Stimulated activated naive CD8-positive, alpha-beta T cell treated with anti-CD3 and anti-CD28 coated beads, Interleukin-15, Interleukin-2, amounts not matched to agents 100 ng/mL and 50 ng/mL, for 24 hours (primary cell): ENCODE results near the gene TYMS.
"Not testable (repeated sequence)": the region's sequence is repeated elsewhere in the genome, so short reads cannot be mapped to it uniquely, and the experiment has no call there.

Experiments
- H3K27ac Mint-ChIP-seq: one replicate; pipeline ENCODE4 v1.8.0; 2021; ENCODE audit warnings: mild to moderate bottlenecking, mixed read lengths
- H3K27me3 Mint-ChIP-seq: one replicate; pipeline ENCODE4 v1.8.0; 2021; ENCODE audit warnings: mixed read lengths
- H3K36me3 Mint-ChIP-seq: one replicate; pipeline ENCODE4 v1.8.0; 2021; ENCODE audit warnings: low read depth, mixed read lengths
- H3K4me1 Mint-ChIP-seq: one replicate; pipeline ENCODE4 v1.8.0; 2021; ENCODE audit warnings: low read depth, mixed read lengths
- H3K4me3 Mint-ChIP-seq: one replicate; pipeline ENCODE4 v1.8.0; 2021; ENCODE audit warnings: mild to moderate bottlenecking, mixed read lengths
- H3K9me3 Mint-ChIP-seq: one replicate; pipeline ENCODE4 v1.8.0; 2021; ENCODE audit warnings: mixed read lengths

Gene TYMS

GRCh38 chr18:678482-679182 is 21.2 kb downstream of the TYMS start:
- Mint-ChIP-seq H3K27ac (no peak overlapping the region), H3K36me3 (peaks cover 69% of the 10 kb centered on the region)

DNA sequence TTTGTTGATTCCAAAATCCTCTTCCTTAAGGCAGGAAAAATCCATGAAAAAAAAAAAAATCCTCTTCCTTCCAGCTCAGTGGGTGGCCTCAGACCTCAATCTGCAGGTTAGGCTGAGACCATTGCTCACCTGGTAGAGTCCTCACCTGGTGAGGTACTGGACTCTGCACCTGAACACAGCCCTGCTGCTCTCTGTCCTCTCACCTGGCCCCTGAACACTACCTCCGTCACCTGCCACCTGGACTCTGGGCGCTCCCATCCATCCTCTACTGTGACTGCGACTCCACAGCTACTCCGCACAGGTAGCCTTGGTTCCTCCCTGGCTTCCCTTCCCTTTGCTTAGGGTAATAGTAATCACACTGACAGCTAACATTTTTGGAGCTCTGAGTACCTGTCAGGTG is 22.1 kb downstream of the TYMS start:
- Mint-ChIP-seq H3K4me3 (no peak overlapping the region), H3K36me3 (peaks cover 74% of the 10 kb centered on the region), H3K9me3 (no peaks in the 10 kb centered on the region), H3K27me3 (no peaks in the 10 kb centered on the region), H3K4me1 (peaks cover 18% of the 10 kb centered on the region), H3K27ac (no peak overlapping the region)

More at GRCh38 chr18:678482-679182, 21.2 kb downstream of the TYMS start:
- no peaks in the 10 kb centered on the region for H3K9me3 Mint-ChIP-seq
- H3K27me3 Mint-ChIP-seq, result no peaks in the 10 kb centered on the region
- H3K4me3 Mint-ChIP-seq, result no peak overlapping the region
- H3K4me1 Mint-ChIP-seq, result peaks cover 18% of the 10 kb centered on the region

DNA sequence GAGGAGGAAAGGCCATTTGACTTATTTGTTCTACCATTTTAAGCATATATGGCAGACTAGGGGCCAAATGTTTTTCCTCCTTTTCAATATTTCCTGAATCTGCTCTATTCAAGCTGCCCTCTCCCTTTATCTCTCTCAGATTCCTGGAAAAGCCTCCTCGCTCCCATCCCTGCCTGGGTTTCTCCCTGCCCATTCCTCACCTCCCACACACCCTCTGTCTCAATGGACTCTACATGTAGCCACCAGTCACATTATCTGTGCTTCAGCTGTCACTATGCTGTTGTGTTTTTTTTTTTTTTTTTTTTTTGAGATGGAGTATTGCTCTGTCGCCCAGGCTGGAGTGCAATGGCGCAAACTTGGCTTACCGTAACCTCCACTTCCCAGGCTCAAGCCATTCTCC is 22.9 kb downstream of the TYMS start:
- Mint-ChIP-seq H3K4me3 (no peak overlapping the region), H3K9me3 (no peaks in the 10 kb centered on the region), H3K27me3 (no peaks in the 10 kb centered on the region), H3K4me1 (peaks cover 18% of the 10 kb centered on the region), H3K27ac (no peak overlapping the region), H3K36me3 (peaks cover 82% of the 10 kb centered on the region)

DNA sequence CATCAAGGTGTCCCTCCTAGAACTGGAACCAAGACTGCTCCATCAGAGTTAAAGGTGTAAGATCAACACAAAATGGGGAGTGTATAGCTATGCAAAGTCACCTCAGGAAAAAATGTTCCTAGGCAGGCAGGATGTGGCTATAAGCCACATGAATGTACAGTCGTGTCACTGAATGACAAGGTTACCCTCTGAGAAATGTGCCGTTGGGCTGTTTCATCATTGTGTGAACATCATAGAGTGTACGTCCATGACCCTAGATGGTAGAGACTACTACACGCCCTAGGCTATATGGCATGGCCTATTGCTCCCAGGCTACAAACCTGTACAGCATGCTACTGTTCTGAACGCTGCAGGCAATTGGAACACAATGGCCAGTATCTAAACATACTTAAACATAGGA is 24.5 kb downstream of the TYMS start:
- H3K4me3 Mint-ChIP-seq, result no peak overlapping the region
- H3K4me1 Mint-ChIP-seq, result peaks cover 18% of the 10 kb centered on the region
- peak overlapping the region; percentile 87 for H3K27ac Mint-ChIP-seq
- H3K27me3 Mint-ChIP-seq, result no peaks in the 10 kb centered on the region
- no peaks in the 10 kb centered on the region for H3K9me3 Mint-ChIP-seq
- peaks cover 80% of the 10 kb centered on the region for H3K36me3 Mint-ChIP-seq

DNA sequence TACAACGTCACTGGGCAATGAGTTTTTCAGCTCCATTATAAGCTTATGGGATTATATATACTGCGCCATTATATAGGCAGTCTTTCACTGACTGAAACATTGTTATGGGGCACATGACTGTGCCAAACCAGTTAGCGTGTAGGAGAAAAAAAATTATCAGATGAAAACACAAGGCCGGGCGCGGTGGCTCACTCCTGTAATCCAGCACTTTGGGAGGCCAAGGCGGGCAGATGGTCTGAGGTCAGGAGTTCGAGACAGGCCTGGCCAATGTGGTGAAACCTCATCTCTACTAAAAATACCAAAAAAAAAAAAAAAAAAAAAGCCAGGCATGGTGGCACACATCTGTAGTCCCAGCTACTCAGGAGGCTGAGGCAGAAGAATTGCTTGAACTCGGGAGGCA is 25.0 kb downstream of the TYMS start:
- H3K27ac Mint-ChIP-seq, result peak overlapping the region; percentile 87
- H3K9me3 Mint-ChIP-seq, H3K27me3 Mint-ChIP-seq, H3K4me3 Mint-ChIP-seq: not testable (repeated sequence)
- H3K36me3 Mint-ChIP-seq, result peaks cover 80% of the 10 kb centered on the region
- H3K4me1 Mint-ChIP-seq, result peaks cover 18% of the 10 kb centered on the region

GRCh38 chr18:682833-683232 is 25.4 kb downstream of the TYMS start:
- Mint-ChIP-seq H3K9me3 (no peaks in the 10 kb centered on the region), H3K4me1 (peaks cover 18% of the 10 kb centered on the region), H3K4me3 (no peak overlapping the region), H3K27ac (no peak overlapping the region), H3K27me3 (no peaks in the 10 kb centered on the region), H3K36me3 (peaks cover 79% of the 10 kb centered on the region)

DNA sequence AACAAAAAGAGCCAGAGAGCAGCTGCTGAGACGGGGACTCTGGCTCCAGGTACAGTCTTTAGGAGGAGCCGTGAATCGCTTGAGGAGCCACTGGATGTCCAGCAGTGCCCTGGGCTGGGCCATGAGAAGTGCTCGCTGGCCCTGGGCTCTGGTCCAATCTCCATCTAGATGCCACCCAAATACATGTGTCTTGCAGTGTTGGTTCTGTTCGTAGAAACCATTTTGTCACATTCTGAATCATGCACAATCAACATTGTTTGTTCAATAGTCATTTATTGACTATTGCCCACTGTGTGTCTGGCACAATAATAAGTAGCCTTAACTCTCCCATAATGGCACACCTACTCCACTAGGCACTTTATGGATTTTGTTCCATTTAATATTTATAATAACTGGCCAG is 26.1 kb downstream of the TYMS start:
- Mint-ChIP-seq H3K36me3 (peaks cover 72% of the 10 kb centered on the region), H3K4me3 (no peak overlapping the region), H3K4me1 (peaks cover 18% of the 10 kb centered on the region), H3K27ac (no peak overlapping the region), H3K27me3 (no peaks in the 10 kb centered on the region), H3K9me3 (no peaks in the 10 kb centered on the region)

- Mint-ChIP-seq H3K4me1 (peaks cover 18% of the 10 kb centered on the region), H3K27me3 (no peaks in the 10 kb centered on the region), H3K4me3 (no peak overlapping the region), H3K27ac (no peak overlapping the region), H3K9me3 (no peaks in the 10 kb centered on the region), H3K36me3 (peaks cover 66% of the 10 kb centered on the region)
Observed at GRCh38 chr18:685438-685837, 28.0 kb downstream of the TYMS start.

- Mint-ChIP-seq H3K27me3 (no peaks in the 10 kb centered on the region), H3K4me3 (no peak overlapping the region), H3K27ac (peak overlapping the region; percentile 28), H3K36me3 (peaks cover 65% of the 10 kb centered on the region), H3K9me3 (no peaks in the 10 kb centered on the region), H3K4me1 (peaks cover 17% of the 10 kb centered on the region)
Observed at GRCh38 chr18:686339-687111, 29.1 kb downstream of the TYMS start.

DNA sequence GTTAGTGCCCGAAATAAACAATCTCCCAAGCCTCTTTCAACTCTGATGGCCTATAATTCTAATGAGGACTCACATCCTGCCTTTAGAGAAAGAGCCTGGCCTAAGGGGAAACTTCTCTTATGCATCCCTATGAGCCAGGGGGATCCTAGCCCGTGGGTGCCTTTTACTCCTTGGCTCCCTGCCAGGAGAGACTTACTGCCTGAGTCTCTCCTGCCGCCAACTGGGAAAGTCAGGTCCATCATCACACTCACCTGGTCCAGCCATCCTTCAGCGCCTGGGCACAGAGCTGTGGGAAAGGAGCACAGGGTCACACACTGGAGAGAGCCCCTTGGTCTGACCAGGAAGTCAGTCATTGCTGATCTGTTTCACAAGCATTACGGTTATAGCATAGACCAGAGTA is 30.9 kb downstream of the TYMS start:
- Mint-ChIP-seq H3K27me3 (no peaks in the 10 kb centered on the region), H3K4me3 (no peak overlapping the region), H3K36me3 (peaks cover 65% of the 10 kb centered on the region), H3K9me3 (no peaks in the 10 kb centered on the region), H3K4me1 (no peaks in the 10 kb centered on the region), H3K27ac (no peak overlapping the region)

- Mint-ChIP-seq H3K27ac (no peak overlapping the region), H3K36me3 (peaks cover 63% of the 10 kb centered on the region), H3K4me1 (no peaks in the 10 kb centered on the region), H3K9me3 (no peaks in the 10 kb centered on the region), H3K27me3 (no peaks in the 10 kb centered on the region), H3K4me3 (no peak overlapping the region)
Observed at GRCh38 chr18:692824-693223, 35.4 kb downstream of the TYMS start.

- Mint-ChIP-seq H3K27ac (no peak overlapping the region), H3K4me3 (no peak overlapping the region), H3K36me3 (peaks cover 67% of the 10 kb centered on the region), H3K4me1 (no peaks in the 10 kb centered on the region), H3K27me3 (no peaks in the 10 kb centered on the region), H3K9me3 (no peaks in the 10 kb centered on the region)
Observed at GRCh38 chr18:693466-694187, 36.2 kb downstream of the TYMS start.

- Mint-ChIP-seq H3K9me3 (no peaks in the 10 kb centered on the region), H3K27me3 (no peaks in the 10 kb centered on the region), H3K4me1 (no peaks in the 10 kb centered on the region), H3K27ac (no peak overlapping the region), H3K36me3 (peaks cover 59% of the 10 kb centered on the region), H3K4me3 (no peak overlapping the region)
Observed at GRCh38 chr18:697012-697411, 39.6 kb downstream of the TYMS start.

- H3K27me3 Mint-ChIP-seq, result no peaks in the 10 kb centered on the region
- no peak overlapping the region for H3K27ac Mint-ChIP-seq
- H3K4me3 Mint-ChIP-seq, result no peak overlapping the region
- H3K36me3 Mint-ChIP-seq, result peaks cover 57% of the 10 kb centered on the region
- no peaks in the 10 kb centered on the region for H3K9me3 Mint-ChIP-seq
- peaks cover 2% of the 10 kb centered on the region for H3K4me1 Mint-ChIP-seq
Observed at GRCh38 chr18:697800-698199, 40.3 kb downstream of the TYMS start.
